Sigmoid colon (tissue), 4 donors: ENCODE data around the gene STXBP5.

Source experiments
- POLR2A ChIP-seq, 2 donors: fragments of 450-650 bp; IDR thresholded peaks; one replicate each; pipeline ENCODE4 v1.6.1; 2016; ENCODE audit warnings: antibody characterized with exemption in 2 of 2, mild to moderate bottlenecking in 2 of 2, moderate library complexity in 2 of 2
- POLR2AphosphoS5 ChIP-seq, 4 donors: sonication (generic); formaldehyde crosslinking; IDR thresholded peaks; one replicate each; pipeline ENCODE4 v1.6.1; 2017; ENCODE audit warnings: antibody characterized with exemption in 4 of 4
- TF ChIP-seq, protein P1 (sequence below), 4 experiments: fragments of 450-650 bp in 3 of 4; fragments of 200-600 bp in 1 of 4; IDR thresholded peaks; one replicate each; pipeline ENCODE4 v1.5.1; 2016 to 2019; ENCODE audit warnings: antibody characterized with exemption in 4 of 4, mild to moderate bottlenecking in 3 of 4, moderate library complexity in 2 of 4

- no peak for TF ChIP-seq POLR2AphosphoS5 (IDR thresholded peaks at IDR 0.05)
- TF ChIP-seq, protein P1, sequence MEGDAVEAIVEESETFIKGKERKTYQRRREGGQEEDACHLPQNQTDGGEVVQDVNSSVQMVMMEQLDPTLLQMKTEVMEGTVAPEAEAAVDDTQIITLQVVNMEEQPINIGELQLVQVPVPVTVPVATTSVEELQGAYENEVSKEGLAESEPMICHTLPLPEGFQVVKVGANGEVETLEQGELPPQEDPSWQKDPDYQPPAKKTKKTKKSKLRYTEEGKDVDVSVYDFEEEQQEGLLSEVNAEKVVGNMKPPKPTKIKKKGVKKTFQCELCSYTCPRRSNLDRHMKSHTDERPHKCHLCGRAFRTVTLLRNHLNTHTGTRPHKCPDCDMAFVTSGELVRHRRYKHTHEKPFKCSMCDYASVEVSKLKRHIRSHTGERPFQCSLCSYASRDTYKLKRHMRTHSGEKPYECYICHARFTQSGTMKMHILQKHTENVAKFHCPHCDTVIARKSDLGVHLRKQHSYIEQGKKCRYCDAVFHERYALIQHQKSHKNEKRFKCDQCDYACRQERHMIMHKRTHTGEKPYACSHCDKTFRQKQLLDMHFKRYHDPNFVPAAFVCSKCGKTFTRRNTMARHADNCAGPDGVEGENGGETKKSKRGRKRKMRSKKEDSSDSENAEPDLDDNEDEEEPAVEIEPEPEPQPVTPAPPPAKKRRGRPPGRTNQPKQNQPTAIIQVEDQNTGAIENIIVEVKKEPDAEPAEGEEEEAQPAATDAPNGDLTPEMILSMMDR (IDR thresholded peaks at IDR 0.05), result no peak
- no peak for TF ChIP-seq POLR2A (IDR thresholded peaks at IDR 0.05)
Measured at GRCh38 chr6:147164761-147165160, 39.5 kb upstream of the STXBP5 start.
